H1 (cell line): ENCODE results near the gene CD300A. TPM values are rescaled to one million over a fixed set of nuclear protein-coding genes. Genes with fewer than 3 reads are reported as not detected.

Experiments used
- CTCF ChIA-PET: fragments of 300-600 bp; sonication (Branson Sonifier 250); formaldehyde crosslinking; loops from one replicate; lab custom pipeline; 2021; ENCODE audit not compliant: partially characterized antibody; lab: Charles Lee
- POLR2A ChIA-PET: fragments of 300-600 bp; sonication (Branson Sonifier 250); formaldehyde crosslinking; loops from one replicate; lab custom pipeline; 2021; ENCODE audit warnings: inconsistent platforms; ENCODE audit not compliant: partially characterized antibody; lab: Charles Lee
- DNase-seq, 2 experiments: peaks; one replicate each; pipeline versions ENCODE4 v3.0.0 to v3.0.0-alpha.2; 2010 to 2022; ENCODE audit warnings: low spot score in 2 of 2, low read depth in 1 of 2, mixed read lengths in 1 of 2
- FAIRE-seq: peaks from 2 replicates; lab custom pipeline; 2011; peaks lifted over from hg19 to GRCh38; lab: Jason Lieb, UNC
- H2AFZ ChIP-seq: 2 replicates; pipeline ENCODE4 v1.8.1; 2012; ENCODE audit warnings: low read length, inconsistent platforms
- H2AK5ac ChIP-seq: 2 replicates; pipeline ENCODE4 v1.6.1; 2013; ENCODE audit warnings: low read depth, low read length
- H2BK120ac ChIP-seq: replicated peaks from 2 replicates; pipeline ENCODE3; 2013; ENCODE audit warnings: low read depth, low read length, inconsistent platforms
- H2BK12ac ChIP-seq: 2 replicates; pipeline ENCODE4 v1.6.1; 2013; ENCODE audit warnings: low read depth, low read length
- H2BK15ac ChIP-seq: 2 replicates; pipeline ENCODE4 v1.6.1; 2013; ENCODE audit warnings: low read length
- H2BK20ac ChIP-seq: 2 replicates; pipeline ENCODE4 v1.6.1; 2013; ENCODE audit warnings: low read length
- H2BK5ac ChIP-seq: 2 replicates; pipeline ENCODE4 v1.6.1; 2013; ENCODE audit warnings: low read depth, low read length
- H3K14ac ChIP-seq: 2 replicates; pipeline ENCODE4 v1.6.1; 2013; ENCODE audit warnings: inconsistent platforms; ENCODE audit not compliant: insufficient read length
- H3K18ac ChIP-seq: 2 replicates; pipeline ENCODE4 v1.6.1; 2013; ENCODE audit warnings: low read length; ENCODE audit errors: extremely low read depth
- H3K23ac ChIP-seq: 2 replicates; pipeline ENCODE4 v1.6.1; 2013; ENCODE audit warnings: inconsistent platforms; ENCODE audit not compliant: insufficient read length
- H3K23me2 ChIP-seq: 2 replicates; pipeline ENCODE4 v1.6.1; 2013; ENCODE audit warnings: low read depth, low read length
- H3K27ac ChIP-seq: 2 replicates; pipeline ENCODE4 v1.6.1; 2011; ENCODE audit warnings: low read depth, low read length, inconsistent platforms
- H3K27me3 ChIP-seq, 4 experiments: replicated peaks in 1 of 4; 1 replicate in 1 of 4; 2 replicates in 3 of 4; pipeline versions ENCODE4 v1.6.1 to v1.8.1; 2011 to 2013; ENCODE audit warnings: low read length in 3 of 4, mild to moderate bottlenecking in 3 of 4, inconsistent platforms in 2 of 4, mixed read lengths in 2 of 4, moderate library complexity in 1 of 4; ENCODE audit not compliant: control insufficient read depth in 3 of 4, insufficient read depth in 3 of 4; ENCODE audit errors: extremely low read depth in 1 of 4
- H3K36me3 ChIP-seq, 4 experiments: 2 replicates each; pipeline versions ENCODE4 v1.6.1 to v1.8.1; 2011 to 2013; ENCODE audit warnings: mild to moderate bottlenecking in 4 of 4, low read length in 3 of 4, moderate library complexity in 2 of 4, control low read depth in 1 of 4, inconsistent platforms in 1 of 4; ENCODE audit not compliant: insufficient read depth in 4 of 4, control insufficient read depth in 2 of 4
- H3K4ac ChIP-seq: replicated peaks from 2 replicates; pipeline ENCODE3; 2013; ENCODE audit warnings: low read length, low read depth, mixed read lengths, inconsistent platforms; ENCODE audit not compliant: insufficient read length
- H3K4me1 ChIP-seq, 4 experiments: replicated peaks in 1 of 4; 1 replicate in 1 of 4; 2 replicates in 3 of 4; pipeline versions ENCODE4 v1.6.1 to v1.8.1; 2011 to 2013; ENCODE audit warnings: low read length in 3 of 4, inconsistent platforms in 2 of 4, mixed read lengths in 1 of 4; ENCODE audit not compliant: insufficient read depth in 4 of 4, control insufficient read depth in 3 of 4
- H3K4me2 ChIP-seq, 2 experiments: 2 replicates each; pipeline versions ENCODE4 v1.6.1 to v1.8.1; 2011 to 2013; ENCODE audit warnings: low read depth in 2 of 2, low read length in 2 of 2, control low read depth in 1 of 2, inconsistent platforms in 1 of 2, mild to moderate bottlenecking in 1 of 2; ENCODE audit not compliant: insufficient read depth in 1 of 2
- H3K4me3 ChIP-seq, 4 experiments: fragments of 200-600, 300-600 bp in 1 of 4; sonication (generic), shearing (Covaris generic), sonication (Bioruptor Twin) in 1 of 4; 2 replicates each; pipeline versions ENCODE4 v1.5.1 to v1.8.1; 2011 to 2016; ENCODE audit warnings: low read length in 4 of 4, low read depth in 3 of 4, control low read depth in 2 of 4, inconsistent platforms in 2 of 4, mild to moderate bottlenecking in 2 of 4, mixed read lengths in 1 of 4, moderate library complexity in 1 of 4; ENCODE audit not compliant: insufficient read depth in 2 of 4; ENCODE audit errors: extremely low read depth in 1 of 4
- H3K56ac ChIP-seq: replicated peaks from 2 replicates; pipeline ENCODE3; 2013; ENCODE audit warnings: low read depth, mild to moderate bottlenecking, mixed read lengths, low read length, inconsistent platforms; ENCODE audit not compliant: insufficient read length
- H3K79me1 ChIP-seq: 2 replicates; pipeline ENCODE4 v1.6.1; 2013; ENCODE audit warnings: low read depth, low read length, control low read depth
- H3K79me2 ChIP-seq, 2 experiments: 2 replicates each; pipeline versions ENCODE4 v1.6.1 to v1.8.1; 2012 to 2013; ENCODE audit warnings: low read length in 2 of 2, mild to moderate bottlenecking in 2 of 2, inconsistent platforms in 1 of 2; ENCODE audit not compliant: insufficient read depth in 2 of 2, control insufficient read depth in 1 of 2
- H3K9ac ChIP-seq, 4 experiments: replicated peaks in 1 of 4; 1 replicate in 1 of 4; 2 replicates in 3 of 4; pipeline versions ENCODE4 v1.6.1 to v1.8.1; 2011 to 2013; ENCODE audit warnings: low read depth in 3 of 4, low read length in 3 of 4, control low read depth in 2 of 4, mild to moderate bottlenecking in 2 of 4, moderate library complexity in 2 of 4, inconsistent platforms in 1 of 4; ENCODE audit errors: extremely low read depth in 1 of 4
- H3K9me3 ChIP-seq, 2 experiments: 2 replicates each; pipeline versions ENCODE4 v1.6.1 to v1.8.1; 2012 to 2013; ENCODE audit warnings: mild to moderate bottlenecking in 2 of 2, moderate library complexity in 2 of 2, control low read depth in 1 of 2, inconsistent platforms in 1 of 2, low read depth in 1 of 2, low read length in 1 of 2, mixed read lengths in 1 of 2; ENCODE audit not compliant: insufficient read depth in 2 of 2
- H4K20me1 ChIP-seq, 2 experiments: replicated peaks in 1 of 2; 2 replicates each; pipeline versions ENCODE3 to v1.8.1; 2011 to 2013; ENCODE audit warnings: inconsistent platforms in 2 of 2, low read length in 2 of 2, mild to moderate bottlenecking in 1 of 2; ENCODE audit not compliant: insufficient read depth in 2 of 2, control insufficient read depth in 1 of 2
- H4K5ac ChIP-seq: 2 replicates; pipeline ENCODE4 v1.6.1; 2013; ENCODE audit warnings: low read length, low read depth, mixed read lengths, inconsistent platforms; ENCODE audit not compliant: insufficient read length
- H4K8ac ChIP-seq: 2 replicates; pipeline ENCODE4 v1.8.0; 2013; ENCODE audit warnings: mild to moderate bottlenecking, moderate library complexity, low read length, inconsistent platforms; ENCODE audit not compliant: insufficient read depth; ENCODE audit errors: extremely low read depth
- H4K91ac ChIP-seq: replicated peaks from 2 replicates; pipeline ENCODE3; 2013; ENCODE audit warnings: low read length, mixed read lengths, inconsistent platforms; ENCODE audit not compliant: insufficient read length
- WGBS, 2 experiments: shearing (Covaris generic) in 1 of 2; methylation state at CpG; one replicate each; pipeline versions ENCODE4 v1.1.6 to v1.1.7; 2013 to 2015; ENCODE audit warnings: low lambda C conversion rate in 2 of 2, mixed read lengths in 2 of 2, inconsistent platforms in 1 of 2, low coverage in 1 of 2, missing lambda C conversion rate in 1 of 2; ENCODE audit not compliant: insufficient replicate concordance in 2 of 2, insufficient coverage in 1 of 2, insufficient read length in 1 of 2; ENCODE audit errors: extremely low coverage in 1 of 2, missing lambda C conversion rate in 1 of 2; 5-methylcytosine and 5-hydroxymethylcytosine counted together
- polyA plus RNA-seq, 7 experiments: library from polyadenylated mRNA; depleted of rRNA in 3 of 7; stranded (reverse) in 5 of 7; unstranded in 2 of 7; fragments of >200 nt in 5 of 7; fragments of 200-250 nt in 2 of 7; gene quantifications; 1 replicate in 5 of 7; 2 replicates in 1 of 7; 4 replicates in 1 of 7; pipeline versions ENCODE4 v1.2.1 to v1.2.3, GENCODE V29; 2011 to 2013; ENCODE audit warnings: missing spikeins in 2 of 7, mixed read lengths in 2 of 7
- total RNA-seq: library from RNA; stranded (reverse); fragmentation: NEBNext Ultra II Directional; extraction: Animal tissue kit (Norgen Biotek cat#: 25700); gene quantifications from 2 replicates; pipeline ENCODE4 v1.2.1, GENCODE V29; 2021

CD300A gene
- total and polyA plus RNA-seq, 2 of the 8 experiments (the other 6 are each of a cell fraction or from before 2014, with no cell fraction given) = 0.52 to 1.3 TPM

GRCh38 chr17:74480290-74480689, 13.9 kb downstream of the CD300A start:
- no peaks in the 10 kb centered on the region for H3K4me1 ChIP-seq
- no peak overlapping the region for H2BK15ac ChIP-seq
- H3K27me3 ChIP-seq = no peaks in the 10 kb centered on the region; a peak in 1 of 7 replicates
- no peaks in the 10 kb centered on the region for H4K20me1 ChIP-seq
- H4K91ac ChIP-seq = no peak overlapping the region
- H3K14ac ChIP-seq = no peak overlapping the region
- H3K4me2 ChIP-seq = no peak overlapping the region
- H3K4ac ChIP-seq = no peak overlapping the region
- H2BK20ac ChIP-seq = no peak overlapping the region
- DNase-seq (no peak), FAIRE-seq (no peak)
- 81% methylated on average over 7 of the region's 8 CpGs; no CpG with 5 or more reads in 1 of the 2 experiments for WGBS, 2 experiments
- H3K79me1 ChIP-seq = no peaks in the 10 kb centered on the region
- no peak overlapping the region for H3K27ac ChIP-seq
- no peak overlapping the region for H3K23ac ChIP-seq
- H3K79me2 ChIP-seq = no peaks in the 10 kb centered on the region
- no peak overlapping the region for H2AK5ac ChIP-seq
- no peak overlapping the region for H3K56ac ChIP-seq
- CTCF ChIA-PET = interaction anchor here (0.6 to 6.0 kb wide), 11 partner anchors 11 to 1024 kb away, joined by 3 to 29 read pairs (median 4); partner anchors contain the start of gene GPR142
- H3K18ac ChIP-seq = no peak overlapping the region
- H3K4me3 ChIP-seq = no peak overlapping the region
- peaks cover 7 to 9% of the 10 kb centered on the region in 2 experiments; a peak in 2 of 4 replicates for H3K9me3 ChIP-seq
- H3K36me3 ChIP-seq = no peaks in the 10 kb centered on the region
- H2BK5ac ChIP-seq = no peak overlapping the region
- POLR2A ChIA-PET = no interaction called here
- H2BK12ac ChIP-seq = no peak overlapping the region
- H4K5ac ChIP-seq = no peak overlapping the region
- H2BK120ac ChIP-seq = no peak overlapping the region
- H4K8ac ChIP-seq = no peak overlapping the region
- no peak overlapping the region for H3K9ac ChIP-seq
- no peaks in the 10 kb centered on the region for H3K23me2 ChIP-seq
- H2AFZ ChIP-seq = no peak overlapping the region
